Measurements from ENCODE around the gene TMED10.

Gene TMED10

DNA sequence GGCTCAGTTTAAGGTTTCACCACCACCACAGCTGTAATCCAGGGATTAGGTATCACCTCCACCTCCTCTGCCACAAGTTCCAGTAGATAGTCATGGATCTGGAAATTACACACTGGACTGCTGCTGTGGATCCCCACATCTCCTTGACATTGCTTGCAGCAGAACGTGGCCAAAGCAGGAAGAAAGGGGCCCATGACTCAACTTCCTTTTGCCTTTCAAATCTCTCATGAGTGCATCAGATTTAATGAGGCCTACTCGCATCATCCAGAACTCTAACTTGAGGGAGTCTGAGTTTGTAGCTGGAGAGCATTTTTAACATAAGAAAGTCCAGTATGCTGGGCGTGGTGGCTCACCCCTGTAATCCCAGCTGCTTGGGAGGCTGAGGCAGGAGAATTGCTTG lies 29.2 kb upstream of the TMED10 start:
- no peak overlapping the region for H3K4me3 ChIP-seq (IDR thresholded peaks at IDR 0.05; ENCODE audit: insufficient read depth, low read depth, low read length)
- no peak overlapping the region for H3K4me2 ChIP-seq
- H2AFZ ChIP-seq (ENCODE audit: low read depth): no peak overlapping the region
- H3K27me3 ChIP-seq (ENCODE audit: insufficient read depth, low read depth): no peaks in the 10 kb centered on the region
- H4K20me1 ChIP-seq (ENCODE audit: insufficient read depth): no peaks in the 10 kb centered on the region
- H3K4me1 ChIP-seq (ENCODE audit: low read depth, poor library complexity, severe bottlenecking): no peaks in the 10 kb centered on the region
- no peaks in the 10 kb centered on the region for H3K36me3 ChIP-seq (ENCODE audit: insufficient read depth)
- H3K27ac ChIP-seq: no peak overlapping the region
- H3K9ac ChIP-seq: no peak overlapping the region
- no peak for TF ChIP-seq CTCF (conservative IDR thresholded peaks at IDR 0.05; ENCODE audit: low read depth, low read length)
- H3K79me2 ChIP-seq (ENCODE audit: insufficient read depth, low read depth): no peaks in the 10 kb centered on the region

DNA sequence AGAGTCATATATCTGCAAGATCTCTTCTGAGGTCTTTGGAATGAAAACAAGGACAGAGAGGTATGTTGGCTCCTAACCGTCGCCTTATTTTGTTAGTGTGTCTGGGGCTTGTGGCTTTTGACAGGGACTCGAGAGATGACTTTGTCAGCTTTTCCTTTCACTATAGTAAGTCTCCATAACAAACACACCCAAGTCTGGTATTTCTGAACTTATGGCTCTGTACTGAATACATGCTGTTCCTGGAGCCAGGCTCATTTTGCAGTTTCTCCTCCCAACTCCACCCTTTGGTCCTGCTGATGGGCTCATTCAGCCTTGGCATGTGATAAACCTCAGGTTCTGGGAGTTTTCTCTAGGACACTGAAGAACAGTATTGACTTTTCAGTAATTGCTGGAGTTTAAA lies 27.7 kb upstream of the TMED10 start:
- no peak for TF ChIP-seq CTCF (conservative IDR thresholded peaks at IDR 0.05; ENCODE audit: low read depth, low read length)
- Histone ChIP-seq H3K27ac (no peak overlapping the region), H4K20me1 (ENCODE audit: insufficient read depth) (no peaks in the 10 kb centered on the region), H3K79me2 (ENCODE audit: insufficient read depth, low read depth) (no peaks in the 10 kb centered on the region), H3K4me2 (no peak overlapping the region), H3K36me3 (ENCODE audit: insufficient read depth) (no peaks in the 10 kb centered on the region), H3K4me1 (ENCODE audit: low read depth, poor library complexity, severe bottlenecking) (no peaks in the 10 kb centered on the region), H3K9ac (no peak overlapping the region), H3K27me3 (ENCODE audit: insufficient read depth, low read depth) (no peaks in the 10 kb centered on the region), H2AFZ (ENCODE audit: low read depth) (no peak overlapping the region), H3K4me3 (IDR thresholded peaks at IDR 0.05; ENCODE audit: insufficient read depth, low read depth, low read length) (no peak overlapping the region)

DNA sequence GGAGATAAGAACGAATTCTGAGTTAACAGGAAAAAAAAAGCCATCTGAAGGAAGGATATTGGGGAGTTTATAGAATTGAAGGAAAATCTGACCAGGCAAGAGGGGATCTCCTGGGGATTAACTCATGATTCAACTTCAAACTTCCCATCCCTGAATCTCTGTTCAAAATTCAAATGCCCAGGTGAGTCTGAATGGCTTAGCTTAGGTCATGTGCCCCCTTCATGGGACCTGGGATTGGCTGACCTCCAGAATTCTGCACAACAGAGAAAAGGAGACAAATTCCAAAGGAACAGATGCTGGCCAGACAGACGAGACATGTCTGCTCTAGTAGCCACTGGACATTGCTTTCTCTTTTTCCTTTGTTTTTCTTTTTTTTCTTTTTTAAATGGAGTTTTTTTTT lies 26.2 kb upstream of the TMED10 start:
- no peak overlapping the region for H3K27ac ChIP-seq
- H4K20me1 ChIP-seq (ENCODE audit: insufficient read depth): no peaks in the 10 kb centered on the region
- no peaks in the 10 kb centered on the region for H3K4me1 ChIP-seq (ENCODE audit: low read depth, poor library complexity, severe bottlenecking)
- no peak overlapping the region for H3K4me2 ChIP-seq
- TF ChIP-seq CTCF (conservative IDR thresholded peaks at IDR 0.05; ENCODE audit: low read depth, low read length): no peak
- no peaks in the 10 kb centered on the region for H3K36me3 ChIP-seq (ENCODE audit: insufficient read depth)
- H3K4me3 ChIP-seq (IDR thresholded peaks at IDR 0.05; ENCODE audit: insufficient read depth, low read depth, low read length): no peak overlapping the region
- H3K9ac ChIP-seq: no peak overlapping the region
- H2AFZ ChIP-seq (ENCODE audit: low read depth): no peak overlapping the region
- H3K27me3 ChIP-seq (ENCODE audit: insufficient read depth, low read depth): no peaks in the 10 kb centered on the region
- no peaks in the 10 kb centered on the region for H3K79me2 ChIP-seq (ENCODE audit: insufficient read depth, low read depth)

- Histone ChIP-seq H3K4me3 (IDR thresholded peaks at IDR 0.05; ENCODE audit: insufficient read depth, low read depth, low read length) (no peak overlapping the region), H3K27ac (no peak overlapping the region), H3K36me3 (ENCODE audit: insufficient read depth) (no peaks in the 10 kb centered on the region), H3K9ac (no peak overlapping the region), H3K79me2 (ENCODE audit: insufficient read depth, low read depth) (no peaks in the 10 kb centered on the region), H3K27me3 (ENCODE audit: insufficient read depth, low read depth) (no peaks in the 10 kb centered on the region), H3K4me2 (no peak overlapping the region), H3K4me1 (ENCODE audit: low read depth, poor library complexity, severe bottlenecking) (no peaks in the 10 kb centered on the region), H4K20me1 (ENCODE audit: insufficient read depth) (no peaks in the 10 kb centered on the region), H2AFZ (ENCODE audit: low read depth) (no peak overlapping the region)
- TF ChIP-seq CTCF (conservative IDR thresholded peaks at IDR 0.05; ENCODE audit: low read depth, low read length): no peak
Observed at GRCh38 chr14:75201087-75201486, 24.7 kb upstream of the TMED10 start.

DNA sequence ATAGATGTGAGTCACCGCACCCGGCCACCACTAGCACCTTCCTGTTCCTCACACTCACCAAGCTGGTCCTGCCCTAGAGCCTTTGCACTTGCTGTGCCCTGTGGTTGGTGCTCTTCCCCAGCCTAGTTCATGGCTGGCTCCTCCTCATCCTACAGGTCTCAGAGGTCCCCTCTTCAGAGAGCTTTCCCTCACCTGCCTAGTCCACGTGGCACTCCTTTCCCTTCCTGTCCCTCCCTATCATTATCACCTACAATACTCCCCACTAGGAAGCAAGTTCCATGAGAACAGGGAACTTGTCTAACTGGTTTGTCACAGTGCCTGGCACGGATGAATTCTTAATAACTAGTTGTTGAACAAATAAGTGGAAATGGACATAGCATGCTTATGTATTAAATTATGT lies 24.0 kb upstream of the TMED10 start:
- H3K79me2 ChIP-seq (ENCODE audit: insufficient read depth, low read depth): no peaks in the 10 kb centered on the region
- TF ChIP-seq CTCF (conservative IDR thresholded peaks at IDR 0.05; ENCODE audit: low read depth, low read length): no peak
- no peak overlapping the region for H3K4me3 ChIP-seq (IDR thresholded peaks at IDR 0.05; ENCODE audit: insufficient read depth, low read depth, low read length)
- no peak overlapping the region for H3K27ac ChIP-seq
- no peak overlapping the region for H3K4me2 ChIP-seq
- no peaks in the 10 kb centered on the region for H3K4me1 ChIP-seq (ENCODE audit: low read depth, poor library complexity, severe bottlenecking)
- no peaks in the 10 kb centered on the region for H4K20me1 ChIP-seq (ENCODE audit: insufficient read depth)
- no peak overlapping the region for H3K9ac ChIP-seq
- H3K27me3 ChIP-seq (ENCODE audit: insufficient read depth, low read depth): no peaks in the 10 kb centered on the region
- H2AFZ ChIP-seq (ENCODE audit: low read depth): no peak overlapping the region
- no peaks in the 10 kb centered on the region for H3K36me3 ChIP-seq (ENCODE audit: insufficient read depth)
